ENCODE results near the gene SLC35F2.
A peak's percentile ranks its signal among the peaks of the same experiment; 100 is the strongest.

SLC35F2 gene

GRCh38 chr11:107804211-107804610, 54.4 kb downstream of the SLC35F2 start:
- no peak overlapping the region for H3K4me3 ChIP-seq (replicated peaks; ENCODE audit: low read depth, low read length)
- no peak for DNase-seq (ENCODE audit: low read depth)
- TF ChIP-seq CTCF (IDR thresholded peaks at IDR 0.05; ENCODE audit: low read length, missing control alignments): no peak

GRCh38 chr11:107801641-107802040, 56.9 kb downstream of the SLC35F2 start:
- no peak for TF ChIP-seq CTCF (IDR thresholded peaks at IDR 0.05; ENCODE audit: low read length, missing control alignments)
- DNase-seq (ENCODE audit: low read depth): no peak
- H3K4me3 ChIP-seq (replicated peaks; ENCODE audit: low read depth, low read length): no peak overlapping the region

GRCh38 chr11:107799218-107799859, 59.2 kb downstream of the SLC35F2 start:
- peak; percentile 99 for TF ChIP-seq CTCF (IDR thresholded peaks at IDR 0.05; ENCODE audit: low read length, missing control alignments)
- H3K4me3 ChIP-seq (replicated peaks; ENCODE audit: low read depth, low read length): no peak overlapping the region
- DNase-seq (ENCODE audit: low read depth): peak; percentile 75

- no peak for TF ChIP-seq CTCF (IDR thresholded peaks at IDR 0.05; ENCODE audit: low read length, missing control alignments)
- no peak overlapping the region for H3K4me3 ChIP-seq (replicated peaks; ENCODE audit: low read depth, low read length)
- no peak for DNase-seq (ENCODE audit: low read depth)
Measured at GRCh38 chr11:107792049-107792443, 66.5 kb downstream of the SLC35F2 start.

- no peak for TF ChIP-seq CTCF (IDR thresholded peaks at IDR 0.05; ENCODE audit: low read length, missing control alignments)
- H3K4me3 ChIP-seq (replicated peaks; ENCODE audit: low read depth, low read length): no peak overlapping the region
- no peak for DNase-seq (ENCODE audit: low read depth)
Measured at GRCh38 chr11:107791343-107792048, 67.1 kb downstream of the SLC35F2 start.

GRCh38 chr11:107789767-107790166, 68.8 kb downstream of the SLC35F2 start:
- H3K4me3 ChIP-seq (replicated peaks; ENCODE audit: low read depth, low read length): no peak overlapping the region
- no peak for DNase-seq (ENCODE audit: low read depth)
- TF ChIP-seq CTCF (IDR thresholded peaks at IDR 0.05; ENCODE audit: low read length, missing control alignments): no peak

GRCh38 chr11:107787733-107788132, 70.9 kb downstream of the SLC35F2 start:
- no peak overlapping the region for H3K4me3 ChIP-seq (replicated peaks; ENCODE audit: low read depth, low read length)
- TF ChIP-seq CTCF (IDR thresholded peaks at IDR 0.05; ENCODE audit: low read length, missing control alignments): no peak
- DNase-seq (ENCODE audit: low read depth): no peak

All from fibroblast of pulmonary artery (primary cell).